Neuron (in vitro differentiated cells): ENCODE data around the gene LCNL1.
A peak's percentile ranks its signal among the peaks of the same experiment; 100 is the strongest.

ENCODE experiments used
- H2AFZ ChIP-seq: one replicate; pipeline ENCODE4 v1.6.1; 2013; ENCODE audit warnings: low read depth, mild to moderate bottlenecking, inconsistent platforms, low read length, moderate library complexity
- H3K27me3 ChIP-seq: one replicate; pipeline ENCODE4 v1.6.1; 2013; ENCODE audit warnings: low read length; ENCODE audit not compliant: insufficient read depth
- H3K36me3 ChIP-seq: one replicate; pipeline ENCODE4 v1.6.1; 2013; ENCODE audit warnings: low read length; ENCODE audit not compliant: insufficient read depth
- H3K4me1 ChIP-seq: one replicate; pipeline ENCODE4 v1.6.1; 2013; ENCODE audit warnings: low read length; ENCODE audit not compliant: insufficient read depth
- H3K4me3 ChIP-seq: 2 replicates; pipeline ENCODE4 v1.5.1; 2013; ENCODE audit warnings: mild to moderate bottlenecking, low read length, moderate library complexity
- H3K9me3 ChIP-seq: one replicate; pipeline ENCODE4 v1.6.1; 2013; ENCODE audit warnings: low read length

The LCNL1 gene

DNA sequence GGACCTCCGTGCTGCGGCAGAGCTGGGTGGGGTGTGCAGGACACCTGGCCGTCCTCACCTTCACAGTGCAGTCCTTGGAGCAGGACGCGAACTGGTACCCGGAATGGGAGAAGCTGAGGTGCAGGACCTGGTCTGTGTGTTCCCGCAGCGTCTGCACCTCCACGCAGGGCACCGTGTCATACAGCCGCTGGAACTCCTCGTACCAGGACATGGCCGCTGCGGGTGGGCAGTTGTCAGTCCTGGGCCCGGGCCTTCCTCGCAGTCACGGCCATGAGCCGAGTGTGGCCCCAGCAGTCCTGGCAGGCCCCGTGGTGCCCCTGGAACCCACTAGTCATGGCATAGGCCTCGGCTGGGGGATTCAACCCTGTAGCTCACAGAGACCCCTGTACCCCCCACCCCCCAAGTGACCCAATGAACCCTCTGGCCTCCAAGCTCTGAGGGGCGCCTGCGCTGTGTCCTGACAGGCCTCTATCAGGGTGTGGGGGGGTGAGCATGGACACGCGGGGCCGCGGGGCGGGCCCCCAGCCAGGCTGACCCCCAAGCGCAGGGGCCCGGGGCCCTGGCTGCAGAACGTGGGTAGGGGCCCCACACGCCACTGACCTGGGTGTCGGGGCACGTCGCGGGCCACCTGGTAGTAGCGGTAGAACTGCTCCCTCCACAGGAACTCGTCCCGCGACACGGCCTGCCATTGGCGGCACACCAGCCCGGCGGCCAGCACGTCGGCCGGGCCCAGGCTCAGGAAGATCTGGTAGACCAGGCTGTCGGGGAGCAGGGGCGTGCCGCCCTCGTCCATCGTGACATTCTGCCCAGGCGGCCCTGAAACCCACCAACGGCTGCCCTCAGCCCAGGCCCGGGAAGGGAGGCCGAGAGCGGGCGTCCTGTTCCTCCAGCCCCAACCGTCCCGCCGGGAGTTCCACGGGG lies 39.2 kb upstream of the LCNL1 start:
- Histone ChIP-seq H3K4me3 (peak overlapping the region; percentile 87), H2AFZ (peak overlapping the region; percentile 4), H3K36me3 (peaks cover 38% of the 10 kb centered on the region), H3K4me1 (peaks cover 5% of the 10 kb centered on the region), H3K27me3 (no peaks in the 10 kb centered on the region), H3K9me3 (no peaks in the 10 kb centered on the region)

DNA sequence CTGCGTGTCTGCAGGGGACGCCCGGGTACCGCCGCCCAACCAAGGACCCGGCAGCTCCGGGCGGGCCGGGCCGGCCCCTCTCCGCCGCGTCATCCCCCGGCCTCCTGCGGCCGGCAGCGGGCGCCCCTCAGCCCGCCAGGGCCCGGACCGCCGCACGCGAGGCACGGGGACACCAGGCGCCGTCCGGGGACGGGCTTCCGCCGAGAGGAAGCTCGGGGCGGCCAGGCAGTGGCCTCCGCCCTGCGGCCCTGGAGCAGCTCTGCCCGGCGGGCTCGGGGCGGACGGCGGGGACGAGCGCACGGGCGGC lies 38.6 kb upstream of the LCNL1 start:
- Histone ChIP-seq H3K4me1 (peaks cover 5% of the 10 kb centered on the region), H3K4me3 (peak overlapping the region; percentile 87), H3K36me3 (peaks cover 35% of the 10 kb centered on the region), H2AFZ (peak overlapping the region; percentile 4), H3K27me3 (no peaks in the 10 kb centered on the region), H3K9me3 (no peaks in the 10 kb centered on the region)

DNA sequence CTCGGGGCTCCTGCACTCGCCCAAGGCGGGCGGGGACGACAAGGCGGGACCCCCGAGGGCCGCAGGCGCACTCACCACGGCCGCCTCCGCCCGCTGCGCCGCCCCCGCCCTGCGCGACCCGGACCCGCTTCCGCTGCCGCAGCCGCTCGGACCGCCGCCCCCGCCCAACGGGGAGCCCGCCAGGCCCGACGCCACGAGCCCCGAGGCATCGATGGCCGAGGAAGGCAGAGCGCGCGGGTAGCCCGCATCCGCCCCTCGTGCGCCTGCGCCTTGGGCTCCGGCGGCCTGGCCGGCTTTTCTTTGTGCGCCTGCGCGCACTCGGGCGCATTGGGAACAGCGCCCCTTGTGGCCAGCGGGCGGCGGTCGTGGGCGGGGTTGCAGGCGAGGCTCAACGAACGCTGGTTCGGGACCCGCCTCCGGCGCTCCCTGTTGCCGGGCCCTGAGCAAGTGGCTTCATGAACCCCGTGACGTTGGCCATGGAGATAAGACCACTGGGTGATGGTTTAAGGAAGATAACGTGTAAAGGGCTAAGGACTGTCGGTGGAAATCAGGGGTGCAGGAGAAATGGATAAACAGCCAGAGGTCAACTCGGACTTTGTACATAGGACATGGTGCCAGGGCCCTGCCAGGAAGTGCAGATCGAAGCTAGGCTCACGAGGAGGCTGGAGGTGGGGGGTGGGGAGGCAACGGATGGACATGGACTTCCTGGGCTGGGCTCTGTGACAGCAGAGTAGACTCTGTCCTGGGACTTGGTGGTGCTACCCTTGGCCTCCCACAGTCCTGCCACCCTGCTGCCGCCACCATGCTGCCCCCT lies 38.1 kb upstream of the LCNL1 start, which contains the start of the genes C8G and FBXW5:
C8G (plus strand) TSS at position 725 of the 814 bp plus-strand sequence; CDS start at position 803, 78 bp downstream.
FBXW5 (minus strand) TSS at position 220 of the 814 bp plus-strand sequence. CDS start 655 bp downstream, outside the sequence.
- H3K9me3 ChIP-seq: no peaks in the 10 kb centered on the region
- peak within 1 kb of the TSS; percentile 4 for H2AFZ ChIP-seq
- H3K36me3 ChIP-seq: peaks cover 30% of the 10 kb centered on the region
- H3K4me1 ChIP-seq: peaks cover 5% of the 10 kb centered on the region
- no peaks in the 10 kb centered on the region for H3K27me3 ChIP-seq
- H3K4me3 ChIP-seq: peak within 1 kb of the TSS; percentile 87

GRCh38 chr9:136945333-136946227 lies 37.2 kb upstream of the LCNL1 start:
- H3K4me1 ChIP-seq: peaks cover 8% of the 10 kb centered on the region
- H3K36me3 ChIP-seq: peaks cover 22% of the 10 kb centered on the region
- H3K4me3 ChIP-seq: no peak overlapping the region
- H3K9me3 ChIP-seq: no peaks in the 10 kb centered on the region
- no peak overlapping the region for H2AFZ ChIP-seq
- H3K27me3 ChIP-seq: no peaks in the 10 kb centered on the region

DNA sequence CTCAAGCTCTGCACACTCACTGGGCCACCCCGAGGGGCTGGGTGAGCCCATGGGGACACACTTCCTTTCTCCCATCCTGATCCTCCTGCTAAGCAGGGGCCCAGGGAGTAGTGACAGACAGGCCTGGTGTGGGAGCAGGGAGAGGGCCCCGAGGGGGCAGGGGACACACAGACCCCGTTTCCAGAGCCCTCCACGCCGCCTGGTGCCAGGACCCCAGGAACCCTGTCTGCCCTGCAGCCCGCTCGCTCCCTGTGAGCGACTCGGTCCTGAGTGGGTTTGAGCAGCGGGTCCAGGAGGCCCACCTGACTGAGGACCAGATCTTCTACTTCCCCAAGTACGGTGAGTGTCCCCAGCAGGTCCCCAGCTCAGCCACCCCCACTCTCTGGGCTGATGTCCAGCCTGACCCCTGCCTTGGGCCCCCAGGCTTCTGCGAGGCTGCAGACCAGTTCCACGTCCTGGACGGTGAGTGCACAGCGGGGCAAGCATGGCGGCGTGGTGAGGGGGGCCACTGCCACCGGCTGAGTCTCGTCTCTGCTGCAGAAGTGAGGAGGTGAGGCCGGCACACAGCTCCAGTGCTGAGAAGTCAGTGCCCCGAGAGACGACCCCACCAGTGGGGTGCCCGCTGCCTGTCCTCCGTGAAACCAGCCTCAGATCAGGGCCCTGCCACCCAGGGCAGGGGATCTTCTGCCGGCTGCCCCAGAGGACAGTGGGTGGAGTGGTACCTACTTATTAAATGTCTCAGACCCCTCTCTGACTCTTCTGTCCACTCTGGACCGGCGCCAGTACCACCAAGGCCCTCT lies 36.4 kb upstream of the LCNL1 start:
- H3K27me3 ChIP-seq: no peaks in the 10 kb centered on the region
- peaks cover 15% of the 10 kb centered on the region for H3K36me3 ChIP-seq
- H3K4me1 ChIP-seq: peaks cover 11% of the 10 kb centered on the region
- no peak overlapping the region for H2AFZ ChIP-seq
- H3K9me3 ChIP-seq: no peaks in the 10 kb centered on the region
- no peak overlapping the region for H3K4me3 ChIP-seq

GRCh38 chr9:136947028-136947891 lies 35.5 kb upstream of the LCNL1 start:
- H3K4me1 ChIP-seq: peaks cover 12% of the 10 kb centered on the region
- no peaks in the 10 kb centered on the region for H3K9me3 ChIP-seq
- no peak overlapping the region for H2AFZ ChIP-seq
- no peak overlapping the region for H3K4me3 ChIP-seq
- no peaks in the 10 kb centered on the region for H3K27me3 ChIP-seq
- peaks cover 7% of the 10 kb centered on the region for H3K36me3 ChIP-seq

GRCh38 chr9:136947955-136948510 lies 34.8 kb upstream of the LCNL1 start:
- H3K4me1 ChIP-seq: peaks cover 14% of the 10 kb centered on the region
- no peaks in the 10 kb centered on the region for H3K9me3 ChIP-seq
- H3K27me3 ChIP-seq: no peaks in the 10 kb centered on the region
- no peak overlapping the region for H3K4me3 ChIP-seq
- H2AFZ ChIP-seq: no peak overlapping the region
- no peaks in the 10 kb centered on the region for H3K36me3 ChIP-seq

GRCh38 chr9:136949239-136949816 lies 33.5 kb upstream of the LCNL1 start:
- H3K9me3 ChIP-seq: no peaks in the 10 kb centered on the region
- peak overlapping the region; percentile 42 for H2AFZ ChIP-seq
- H3K36me3 ChIP-seq: no peaks in the 10 kb centered on the region
- H3K4me3 ChIP-seq: peak overlapping the region; percentile 63
- no peaks in the 10 kb centered on the region for H3K27me3 ChIP-seq
- peaks cover 10% of the 10 kb centered on the region for H3K4me1 ChIP-seq

- no peaks in the 10 kb centered on the region for H3K36me3 ChIP-seq
- H3K4me3 ChIP-seq: peak overlapping the region; percentile 63
- H2AFZ ChIP-seq: peak overlapping the region; percentile 42
- peaks cover 10% of the 10 kb centered on the region for H3K4me1 ChIP-seq
- H3K9me3 ChIP-seq: no peaks in the 10 kb centered on the region
- H3K27me3 ChIP-seq: no peaks in the 10 kb centered on the region
Measured at GRCh38 chr9:136949817-136950655, 32.8 kb upstream of the LCNL1 start.

GRCh38 chr9:136950656-136951276 lies 32.0 kb upstream of the LCNL1 start:
- H3K4me1 ChIP-seq: peaks cover 10% of the 10 kb centered on the region
- no peaks in the 10 kb centered on the region for H3K27me3 ChIP-seq
- no peaks in the 10 kb centered on the region for H3K9me3 ChIP-seq
- peak overlapping the region; percentile 63 for H3K4me3 ChIP-seq
- peak overlapping the region; percentile 42 for H2AFZ ChIP-seq
- H3K36me3 ChIP-seq: no peaks in the 10 kb centered on the region
